ENCODE results near the gene C1orf105. TPM values are rescaled to one million over a fixed set of nuclear protein-coding genes. Genes with fewer than 3 reads are reported as not detected.

Gene C1orf105
- total and polyA plus RNA-seq, 9 donors, result not detected

DNA sequence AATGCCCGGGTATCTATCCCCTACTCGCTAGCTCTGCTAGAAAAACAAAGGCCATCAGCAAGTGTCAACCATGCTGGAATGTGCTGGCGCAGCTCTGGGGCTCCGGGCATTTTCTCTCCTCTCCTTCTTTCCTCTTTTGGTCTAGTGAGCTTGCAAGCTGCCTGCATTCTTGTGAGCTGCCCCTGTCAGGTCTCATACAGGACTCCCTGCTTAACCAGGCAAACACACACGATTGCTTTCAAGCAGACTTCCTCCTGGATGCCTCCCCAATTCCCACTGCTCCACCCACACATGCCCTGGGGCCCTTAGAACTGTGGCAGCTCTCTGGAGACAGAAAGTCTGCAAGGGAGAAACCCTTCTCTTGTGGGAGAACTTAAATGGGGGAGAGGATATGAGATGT lies 76.7 kb downstream of the C1orf105 start:
- Histone ChIP-seq H3K4me3 (no peak overlapping the region), H3K27ac (no peak overlapping the region)

DNA sequence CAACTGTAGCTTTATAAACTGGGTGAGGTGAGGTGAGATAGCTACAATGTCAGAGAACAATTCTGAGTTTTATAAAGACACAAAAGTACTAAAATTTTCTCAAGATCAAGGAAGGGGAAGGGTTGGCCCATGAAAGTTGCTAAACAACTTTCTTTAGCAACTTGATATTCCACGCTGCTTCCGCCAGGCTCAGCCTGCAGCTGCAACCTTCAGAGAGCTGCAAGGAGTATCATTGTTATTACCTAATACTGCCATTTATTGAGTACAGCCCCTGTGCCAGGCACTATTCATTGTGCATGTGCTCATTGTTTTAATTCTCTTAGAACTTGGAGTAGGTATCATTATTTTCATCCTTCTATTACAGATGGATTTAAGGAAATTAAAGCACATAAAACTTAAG lies 78.4 kb downstream of the C1orf105 start:
- DNase-seq, result no peak
- H3K4me1 ChIP-seq (ENCODE audit: insufficient read depth), result no peaks in the 10 kb centered on the region
- TF ChIP-seq POLR2A (IDR thresholded peaks at IDR 0.05) (no peak), EP300 (IDR thresholded peaks at IDR 0.05) (no peak)
- TF ChIP-seq, protein P1, sequence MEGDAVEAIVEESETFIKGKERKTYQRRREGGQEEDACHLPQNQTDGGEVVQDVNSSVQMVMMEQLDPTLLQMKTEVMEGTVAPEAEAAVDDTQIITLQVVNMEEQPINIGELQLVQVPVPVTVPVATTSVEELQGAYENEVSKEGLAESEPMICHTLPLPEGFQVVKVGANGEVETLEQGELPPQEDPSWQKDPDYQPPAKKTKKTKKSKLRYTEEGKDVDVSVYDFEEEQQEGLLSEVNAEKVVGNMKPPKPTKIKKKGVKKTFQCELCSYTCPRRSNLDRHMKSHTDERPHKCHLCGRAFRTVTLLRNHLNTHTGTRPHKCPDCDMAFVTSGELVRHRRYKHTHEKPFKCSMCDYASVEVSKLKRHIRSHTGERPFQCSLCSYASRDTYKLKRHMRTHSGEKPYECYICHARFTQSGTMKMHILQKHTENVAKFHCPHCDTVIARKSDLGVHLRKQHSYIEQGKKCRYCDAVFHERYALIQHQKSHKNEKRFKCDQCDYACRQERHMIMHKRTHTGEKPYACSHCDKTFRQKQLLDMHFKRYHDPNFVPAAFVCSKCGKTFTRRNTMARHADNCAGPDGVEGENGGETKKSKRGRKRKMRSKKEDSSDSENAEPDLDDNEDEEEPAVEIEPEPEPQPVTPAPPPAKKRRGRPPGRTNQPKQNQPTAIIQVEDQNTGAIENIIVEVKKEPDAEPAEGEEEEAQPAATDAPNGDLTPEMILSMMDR (IDR thresholded peaks at IDR 0.05), result no peak
- WGBS, 3 donors, result 94 to 98% (median 95%) methylated on average over 2 of the region's 2 CpGs
- H3K36me3 ChIP-seq, result no peaks in the 10 kb centered on the region
- no peaks in the 10 kb centered on the region for H3K9me3 ChIP-seq
- no peaks in the 10 kb centered on the region for H3K27me3 ChIP-seq
- no peak overlapping the region for H3K27ac ChIP-seq
- no peak overlapping the region for H3K4me3 ChIP-seq
- intact Hi-C loops (cut with DNase I), result no loop called here

More for the DNA sequence above, 76.7 kb downstream of the C1orf105 start:
- 7 to 12% (median 10%) methylated on average over 5 of the region's 5 CpGs for WGBS, 3 donors
- peak in 3 of 5 donors; percentile 16 to 46 (median 19) for DNase-seq
- no peaks in the 10 kb centered on the region for H3K9me3 ChIP-seq
- TF ChIP-seq, protein P1 (IDR thresholded peaks at IDR 0.05), result no peak
- no peak for TF ChIP-seq POLR2A (IDR thresholded peaks at IDR 0.05)
- no peak for TF ChIP-seq EP300 (IDR thresholded peaks at IDR 0.05)
- no peaks in the 10 kb centered on the region for H3K27me3 ChIP-seq
- no peaks in the 10 kb centered on the region for H3K36me3 ChIP-seq
- no peaks in the 10 kb centered on the region for H3K4me1 ChIP-seq (ENCODE audit: insufficient read depth)
- intact Hi-C loops (cut with DNase I), result no loop called here

DNA sequence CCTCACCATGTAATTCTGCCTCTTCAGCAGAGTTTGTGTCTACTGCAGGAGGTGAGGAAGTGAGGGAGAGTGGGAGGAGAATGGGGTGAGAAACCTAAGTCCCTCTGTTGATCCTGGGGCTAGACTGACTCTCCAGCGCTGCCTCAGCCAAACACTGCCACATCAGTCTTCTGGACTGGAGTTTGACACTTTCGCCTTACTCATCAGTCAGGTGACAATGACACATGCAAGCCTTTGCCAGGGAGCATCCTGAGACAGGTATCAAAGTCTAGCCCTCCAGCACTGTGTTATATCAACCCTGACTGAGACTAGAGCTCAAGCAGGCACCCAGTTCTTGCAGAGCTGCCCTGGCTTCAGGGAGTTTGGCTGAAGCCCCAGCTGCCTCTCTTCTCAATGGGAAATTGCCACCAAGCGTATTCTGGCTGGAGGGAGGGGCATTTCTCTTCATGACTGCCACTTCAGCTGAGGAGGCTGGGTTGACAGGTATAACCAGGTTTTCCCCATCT lies 79.2 kb downstream of the C1orf105 start:
- H3K4me1 ChIP-seq (ENCODE audit: insufficient read depth), result no peaks in the 10 kb centered on the region
- TF ChIP-seq, protein P1 (IDR thresholded peaks at IDR 0.05), result no peak
- no peak for TF ChIP-seq POLR2A (IDR thresholded peaks at IDR 0.05)
- TF ChIP-seq EP300 (IDR thresholded peaks at IDR 0.05), result no peak
- H3K36me3 ChIP-seq, result no peaks in the 10 kb centered on the region
- no peak overlapping the region for H3K4me3 ChIP-seq
- no peaks in the 10 kb centered on the region for H3K27me3 ChIP-seq
- no peak for DNase-seq
- no peaks in the 10 kb centered on the region for H3K9me3 ChIP-seq
- WGBS, 3 donors, result 87 to 96% (median 92%) methylated on average over 3 of the region's 3 CpGs
- intact Hi-C loops (cut with DNase I), result no loop called here
- H3K27ac ChIP-seq, result no peak overlapping the region

DNA sequence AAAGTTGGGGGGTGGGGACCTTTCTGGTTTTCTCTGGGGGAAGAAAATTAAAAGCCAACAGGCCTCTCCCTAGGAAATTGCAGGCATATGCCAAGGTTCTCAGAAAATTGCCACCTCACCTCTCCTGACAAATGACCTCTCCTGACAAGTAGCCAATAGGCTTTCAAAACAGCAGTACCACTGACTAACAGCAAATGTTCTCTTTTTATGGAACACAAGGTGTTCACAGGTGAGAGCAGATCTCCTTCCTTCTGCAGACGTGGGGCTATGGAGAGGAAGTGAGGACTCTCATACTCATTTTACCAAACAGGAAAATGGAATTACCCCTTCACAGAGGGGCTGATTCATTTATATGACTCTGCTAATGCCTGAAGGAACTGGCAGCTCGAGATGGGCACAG lies 79.7 kb downstream of the C1orf105 start:
- intact Hi-C loops (cut with DNase I), result no loop called here
- Histone ChIP-seq H3K4me1 (ENCODE audit: insufficient read depth) (no peaks in the 10 kb centered on the region), H3K4me3 (no peak overlapping the region), H3K27me3 (no peaks in the 10 kb centered on the region), H3K36me3 (no peaks in the 10 kb centered on the region), H3K27ac (no peak overlapping the region), H3K9me3 (no peaks in the 10 kb centered on the region)
- DNase-seq, result no peak
- TF ChIP-seq POLR2A (IDR thresholded peaks at IDR 0.05) (no peak), EP300 (IDR thresholded peaks at IDR 0.05) (no peak)
- TF ChIP-seq, protein P1 (IDR thresholded peaks at IDR 0.05), result no peak
- WGBS, 3 donors, result 86 to 92% (median 89%) methylated on average over 2 of the region's 2 CpGs
